ENCODE data around the gene SKI. TPM values are rescaled to one million over a fixed set of nuclear protein-coding genes. Genes with fewer than 3 reads are reported as not detected.
A peak's percentile ranks its signal among the peaks of the same experiment; 100 is the strongest.

SKI gene
- total and polyA plus RNA-seq, 2 of the 4 experiments (the other 2 are of a cell fraction): 2.3 to 20.1 TPM

GRCh38 chr1:2195785-2196184, 32.3 kb upstream of the SKI start (continued):
- TF ChIP-seq SMC3 (IDR thresholded peaks at IDR 0.05; ENCODE audit: low read depth, low read length): no peak
- no peak for TF ChIP-seq RCOR1 (IDR thresholded peaks at IDR 0.05; ENCODE audit: insufficient replicate concordance, low read length)
- TF ChIP-seq MXI1 (IDR thresholded peaks at IDR 0.05; ENCODE audit: borderline replicate concordance, low read depth, low read length): no peak

- H3K14ac ChIP-seq (replicated peaks; ENCODE audit: low read depth, low read length): no peak overlapping the region
- no peaks in the 10 kb centered on the region for H3K9me1 ChIP-seq (ENCODE audit: insufficient read depth, low read length)
- no peak overlapping the region for H3K18ac ChIP-seq (ENCODE audit: low read depth, low read length)
- ATAC-seq (ENCODE audit: low read depth) (no peak), DNase-seq (no peak)
- H3K9me3 ChIP-seq (ENCODE audit: control insufficient read depth, insufficient read depth, low read length): no peaks in the 10 kb centered on the region
- no peaks in the 10 kb centered on the region for H4K20me1 ChIP-seq (ENCODE audit: insufficient read depth, low read length)
- no peaks in the 10 kb centered on the region for H3K27me3 ChIP-seq (ENCODE audit: control insufficient read depth, insufficient read depth, low read length)
- no peak overlapping the region for H4K91ac ChIP-seq (ENCODE audit: insufficient read depth, low read depth, low read length)
- H2BK5ac ChIP-seq (ENCODE audit: low read depth, low read length, poor library complexity, severe bottlenecking): no peak overlapping the region
- no peak overlapping the region for H2AK5ac ChIP-seq (ENCODE audit: low read depth, low read length)
- 71% methylated on average over 7 of the region's 17 CpGs; no CpG with 5 or more reads in 1 of the 2 experiments for WGBS, 2 experiments (ENCODE audit: extremely low coverage in 2 of 2, insufficient read length in 1 of 2)
- no TSS peak for BruUV-seq (replicated peaks)
- no peak overlapping the region for H3K4me2 ChIP-seq (ENCODE audit: low read depth, low read length)
- peak overlapping the region; percentile 62 for H2AK9ac ChIP-seq (replicated peaks; ENCODE audit: low read depth, low read length, poor library complexity)
- no peak overlapping the region for H2BK15ac ChIP-seq (ENCODE audit: low read depth, low read length)
- peaks cover 19% of the 10 kb centered on the region for H3K4me1 ChIP-seq (ENCODE audit: control insufficient read depth, insufficient read depth, low read length)
- H3K4me3 ChIP-seq (ENCODE audit: insufficient read depth, low read depth, low read length): no peak overlapping the region
- in situ Hi-C loops (cut with MboI; ENCODE audit: low sequenced_read_pairs): loop anchor here (5.0 to 25.0 kb wide), 2 partner anchors 35 to 340 kb away; partner anchors contain the start of genes HES5 and PANK4
- intact Hi-C loops (cut with micrococcal nuclease): loop anchor here (5.0 kb wide), 1 partner anchor 115 kb away; no protein-coding TSS in a partner anchor
- H3K56ac ChIP-seq (ENCODE audit: extremely low read depth, insufficient read depth, low read length): no peak overlapping the region
- no peak overlapping the region for H3K9ac ChIP-seq (ENCODE audit: low read depth, low read length)
- H4K8ac ChIP-seq (ENCODE audit: low read depth in 2 of 2, low read length in 2 of 2): no peak overlapping the region
- ChIA-PET CTCF (interaction anchor here (2.4 kb wide), 1 partner anchor 185 kb away, joined by 51 read pairs; no protein-coding TSS in a partner anchor), POLR2A (ENCODE audit: unreplicated experiment) (interaction anchor here (0.6 kb wide), 1 partner anchor 34 kb away, joined by 6 read pairs; no protein-coding TSS in a partner anchor)
- no peaks in the 10 kb centered on the region; the same call in 1 of the 2 replicates for H3K36me3 ChIP-seq (ENCODE audit: control insufficient read depth, insufficient read depth, low read length)
- H3K27ac ChIP-seq (ENCODE audit: insufficient read depth, low read length): no peak overlapping the region
- H3K4ac ChIP-seq (ENCODE audit: low read depth, low read length): no peak overlapping the region
- no peak overlapping the region for H2BK120ac ChIP-seq (ENCODE audit: low read depth, low read length)
- no peak overlapping the region for H2AFZ ChIP-seq (replicated peaks; ENCODE audit: low read length, poor library complexity)
- H4K5ac ChIP-seq (ENCODE audit: low read depth, low read length): no peak overlapping the region
- dilution Hi-C loops (cut with HindIII; ENCODE audit: low sequenced_read_pairs, unreplicated experiment): no loop called here
- H3K23ac ChIP-seq (ENCODE audit: low read depth, low read length): no peak overlapping the region
- H3K79me1 ChIP-seq (ENCODE audit: low read depth in 1 of 2, low read length in 2 of 2): peaks cover 10 to 42% of the 10 kb centered on the region in 2 experiments
- no peak overlapping the region for H2BK20ac ChIP-seq (ENCODE audit: low read depth, low read length)
- TF ChIP-seq CTCF (conservative IDR thresholded peaks at IDR 0.05; ENCODE audit: low read depth, low read length): no peak
- no peak for TF ChIP-seq BHLHE40 (IDR thresholded peaks at IDR 0.05; ENCODE audit: low read depth, low read length)
- TF ChIP-seq MAZ (IDR thresholded peaks at IDR 0.05; ENCODE audit: borderline replicate concordance, low read depth, low read length): no peak
- TF ChIP-seq CHD1 (IDR thresholded peaks at IDR 0.05; ENCODE audit: low read depth, low read length): no peak
- no peak for TF ChIP-seq SMC3 (IDR thresholded peaks at IDR 0.05; ENCODE audit: low read depth, low read length)
- no peak for TF ChIP-seq MXI1 (IDR thresholded peaks at IDR 0.05; ENCODE audit: borderline replicate concordance, low read depth, low read length)
- TF ChIP-seq RAD21 (IDR thresholded peaks at IDR 0.05; ENCODE audit: low read length): no peak
- TF ChIP-seq USF2 (IDR thresholded peaks at IDR 0.05; ENCODE audit: low read depth, low read length): no peak
- no peak for TF ChIP-seq ELK1 (IDR thresholded peaks at IDR 0.05; ENCODE audit: borderline replicate concordance, low read depth, low read length)
- TF ChIP-seq POLR2A (IDR thresholded peaks at IDR 0.05; ENCODE audit: low read depth, low read length): no peak
Observed at GRCh38 chr1:2196901-2197638, 31.0 kb upstream of the SKI start.
